ENCODE measurements around the gene MAB21L4.
"Not testable (repeated sequence)": the region's sequence is repeated elsewhere in the genome, so short reads cannot be mapped to it uniquely, and the experiment has no call there.

Gene MAB21L4

DNA sequence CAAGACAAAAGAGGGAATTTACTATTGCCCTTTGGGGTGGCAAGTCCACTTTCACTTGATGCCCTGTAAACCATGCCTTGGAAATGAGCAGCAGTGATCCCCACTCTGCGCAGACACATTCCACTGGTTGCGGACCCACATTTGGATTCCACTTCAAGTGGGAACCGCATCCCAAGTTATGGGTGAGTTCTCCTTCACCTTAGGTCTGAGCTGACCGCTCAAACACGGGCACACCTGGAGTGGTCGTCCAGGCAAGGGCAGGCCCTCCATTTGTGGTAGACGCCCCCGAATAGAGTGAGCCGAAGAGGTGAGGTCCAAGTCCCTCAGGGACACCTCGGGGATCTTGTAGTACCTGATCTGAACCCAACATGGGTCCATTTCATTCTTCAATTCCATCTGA lies 37.1 kb downstream of the MAB21L4 start:
- no peak for DNase-seq (ENCODE audit: low read depth in 2 of 2)

DNA sequence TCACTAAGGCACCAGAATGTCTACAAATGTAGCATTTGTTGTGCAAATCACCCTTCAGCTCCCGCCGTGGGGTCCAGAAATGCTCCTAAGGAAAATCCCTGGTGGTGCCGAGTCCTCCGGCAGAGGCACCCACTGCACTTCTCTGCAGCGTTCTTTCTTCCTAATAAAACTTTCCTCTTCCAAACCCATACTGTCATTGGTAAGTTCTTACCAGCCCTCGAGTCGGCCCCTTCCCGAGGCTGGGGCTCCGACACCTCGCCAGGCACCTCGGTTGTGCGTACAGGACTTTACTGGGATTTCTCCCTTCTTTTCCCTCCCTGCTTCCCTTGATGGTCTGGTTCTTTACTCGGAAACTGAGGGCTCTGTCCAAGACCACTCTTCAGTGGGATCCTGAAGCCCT lies 37.6 kb downstream of the MAB21L4 start:
- DNase-seq (ENCODE audit: low read depth in 2 of 2) = no peak

DNA sequence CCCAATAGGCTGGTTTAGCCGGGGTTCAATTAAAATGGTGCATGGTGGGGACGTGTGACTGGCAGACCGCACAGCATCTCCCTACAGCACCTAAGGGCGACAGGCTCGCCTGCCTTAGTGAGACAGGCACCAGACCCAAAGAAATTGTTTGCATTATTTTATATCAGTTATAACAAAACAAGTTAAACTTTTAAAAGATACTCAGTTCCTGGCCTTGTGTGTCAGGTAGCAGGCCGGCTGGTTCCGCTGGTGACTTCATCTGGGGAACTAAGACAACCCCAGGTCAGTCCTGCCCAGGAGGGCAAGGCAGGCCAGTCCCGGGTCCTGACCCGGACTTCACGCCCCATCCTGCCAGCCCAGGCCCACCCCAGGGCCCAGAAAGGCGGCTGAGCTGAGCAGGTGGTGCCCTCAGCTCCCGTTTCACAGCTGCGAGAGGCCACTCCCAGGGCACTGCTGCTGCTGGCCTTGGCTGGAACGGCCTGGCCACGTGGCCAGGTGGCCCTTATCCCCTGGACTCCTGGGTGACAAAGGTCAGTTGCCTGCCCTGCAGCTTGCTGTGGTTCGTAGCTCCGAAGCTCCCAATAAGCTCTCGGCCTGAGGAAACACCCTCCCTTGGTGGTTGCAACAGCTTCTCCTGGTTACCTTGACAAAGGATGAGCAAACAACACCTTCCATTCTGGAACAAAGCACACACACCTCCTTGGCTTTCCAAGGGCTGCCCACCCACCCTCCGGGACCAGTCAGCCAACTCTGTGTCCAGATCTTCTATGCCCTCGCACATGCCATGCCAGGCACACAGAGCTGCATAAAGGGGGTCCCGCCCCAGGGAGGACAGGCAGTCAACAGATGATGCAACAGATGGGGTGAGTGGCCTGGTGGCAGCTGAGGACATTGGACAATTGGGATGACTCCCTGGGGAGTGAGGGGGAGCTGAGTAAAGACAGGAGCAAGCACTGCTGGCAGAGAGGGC lies 38.6 kb downstream of the MAB21L4 start:
- no peak for DNase-seq (ENCODE audit: low read depth in 2 of 2)

DNA sequence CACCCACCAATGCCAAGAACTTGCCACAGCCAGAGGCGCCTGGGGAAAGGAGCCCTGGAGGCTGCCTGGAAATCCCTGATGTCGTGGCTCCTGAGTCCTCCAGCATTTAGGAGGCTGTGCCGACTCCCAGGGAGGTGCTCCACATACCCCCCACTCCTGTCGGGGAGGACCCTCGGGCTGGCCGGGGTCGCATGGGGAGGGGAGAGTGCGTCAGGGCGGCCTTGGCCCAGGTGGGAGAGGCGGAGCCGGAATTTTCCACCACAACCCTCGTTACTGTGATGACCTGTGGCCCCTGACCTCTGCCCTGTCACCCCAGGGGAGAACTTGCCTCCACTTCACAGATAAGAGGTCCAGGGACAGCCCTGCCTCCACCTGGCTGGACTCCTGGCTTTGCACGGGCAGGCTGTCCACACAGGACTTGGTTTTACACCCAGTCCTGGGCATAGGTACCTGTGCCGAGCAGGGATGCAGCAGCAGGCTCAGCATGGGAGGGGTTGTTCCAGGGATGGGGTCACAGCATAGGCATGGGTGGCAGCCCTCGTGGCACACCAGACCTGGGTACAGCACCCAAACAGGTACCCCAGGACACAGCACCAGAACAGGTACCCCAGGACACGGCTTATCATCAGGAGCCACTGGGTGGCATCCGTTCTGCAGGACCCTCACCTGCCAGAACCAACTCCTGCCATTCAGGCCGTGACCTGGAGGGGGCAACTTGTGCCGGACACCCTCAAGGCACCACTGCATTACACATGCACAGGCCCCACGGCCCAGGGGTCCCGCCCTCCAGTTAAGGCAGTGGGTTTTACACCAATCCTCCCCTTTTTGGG lies 39.6 kb downstream of the MAB21L4 start:
- no peak for DNase-seq (ENCODE audit: low read depth in 2 of 2)

DNA sequence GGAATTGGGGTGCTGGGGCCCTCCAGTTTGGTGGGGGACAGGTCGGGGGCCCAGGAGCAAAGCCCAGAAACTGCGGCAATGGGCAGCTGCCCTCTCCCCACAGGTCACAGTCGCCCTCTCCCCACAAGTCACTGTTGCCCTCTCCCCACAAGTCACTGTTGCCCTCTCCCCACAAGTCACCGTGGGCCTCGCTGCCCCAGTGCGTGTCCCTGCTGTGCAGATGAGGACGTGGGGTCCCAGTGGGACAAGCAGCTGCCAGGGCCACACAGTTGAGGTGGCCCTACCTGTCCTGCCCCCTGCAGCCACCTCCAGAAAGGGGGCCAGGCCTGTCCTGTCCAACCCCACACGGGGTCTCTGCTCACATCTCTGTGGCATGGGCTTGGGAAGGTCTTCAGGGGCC lies 40.3 kb downstream of the MAB21L4 start:
- no peak for DNase-seq (ENCODE audit: low read depth in 2 of 2)

DNA sequence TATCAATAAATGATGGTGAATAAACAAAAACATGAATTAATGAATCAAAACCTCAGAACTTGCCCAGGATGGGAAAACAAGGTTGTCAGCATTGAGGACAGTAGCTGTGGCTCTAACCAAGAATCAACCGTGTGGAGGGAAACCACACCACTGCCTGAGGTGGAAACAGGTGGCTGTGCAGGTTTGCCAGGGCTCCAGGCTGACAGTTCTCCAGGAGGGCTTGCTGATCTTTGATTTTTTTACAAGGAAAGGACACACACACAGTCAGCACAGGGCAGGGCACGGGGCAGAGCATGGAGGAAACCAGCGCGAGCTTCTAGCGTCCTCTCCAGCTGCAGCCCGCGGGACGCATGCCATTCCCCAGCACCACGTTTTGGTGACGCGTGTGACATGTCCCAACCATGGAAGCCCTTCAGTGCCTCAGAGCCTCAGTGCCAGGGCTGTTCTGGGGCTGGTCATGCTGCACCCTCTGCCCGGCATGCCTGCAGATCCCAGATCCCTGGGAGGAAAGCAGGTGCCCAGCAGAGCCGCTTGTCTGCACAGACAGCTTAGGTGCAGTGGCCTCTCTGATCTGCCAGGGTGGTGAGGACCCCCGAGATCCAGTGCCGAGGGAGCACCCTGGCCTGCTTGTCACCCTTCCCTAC lies 43.2 kb downstream of the MAB21L4 start:
- no peak for DNase-seq (ENCODE audit: low read depth in 2 of 2)

DNA sequence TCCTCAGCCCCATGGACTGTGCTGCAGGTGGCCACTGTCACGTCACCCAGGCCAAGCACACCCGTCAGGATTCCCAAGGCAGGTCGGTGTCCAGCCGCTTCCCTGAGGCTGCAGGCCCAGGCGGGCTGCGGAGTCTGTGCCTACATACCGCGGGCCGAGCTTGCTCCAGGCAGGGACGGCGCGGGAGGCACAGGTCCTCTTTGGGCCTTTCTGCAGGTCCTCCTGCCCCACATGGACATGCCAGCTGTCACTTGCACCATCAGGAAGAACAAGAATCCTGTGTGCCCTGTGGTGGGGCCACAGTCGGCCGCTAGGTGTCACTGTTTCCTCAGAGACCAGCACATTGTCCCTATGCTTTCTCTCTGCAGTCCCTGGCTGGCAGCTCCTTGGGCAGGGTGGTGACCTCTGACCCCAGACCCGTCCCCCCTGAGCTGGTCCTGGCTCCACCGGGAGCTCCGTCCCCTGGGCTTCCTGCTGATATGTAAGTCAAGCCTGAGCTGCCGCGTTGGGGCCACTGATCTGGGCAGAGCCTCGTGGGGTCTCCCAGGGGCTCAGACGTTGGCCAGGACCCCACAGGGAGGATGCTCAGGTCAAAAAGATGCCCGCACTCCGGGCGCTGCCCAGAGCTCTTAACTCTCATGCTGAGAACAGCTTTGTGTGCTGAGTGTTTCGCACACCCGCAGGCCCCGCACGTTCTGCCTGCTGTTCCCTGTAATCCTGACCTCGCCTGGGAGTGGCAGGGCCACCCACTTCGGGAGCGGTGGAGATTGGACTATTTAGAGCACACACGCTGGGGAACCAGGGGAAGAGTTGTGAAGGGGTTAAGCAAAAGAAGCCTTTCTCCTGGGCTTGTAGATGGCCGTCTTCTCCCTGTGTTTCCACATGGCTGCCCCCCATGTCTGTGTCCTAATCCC lies 44.6 kb downstream of the MAB21L4 start:
- DNase-seq (ENCODE audit: low read depth in 2 of 2) = peak; percentile 79 to 84

DNA sequence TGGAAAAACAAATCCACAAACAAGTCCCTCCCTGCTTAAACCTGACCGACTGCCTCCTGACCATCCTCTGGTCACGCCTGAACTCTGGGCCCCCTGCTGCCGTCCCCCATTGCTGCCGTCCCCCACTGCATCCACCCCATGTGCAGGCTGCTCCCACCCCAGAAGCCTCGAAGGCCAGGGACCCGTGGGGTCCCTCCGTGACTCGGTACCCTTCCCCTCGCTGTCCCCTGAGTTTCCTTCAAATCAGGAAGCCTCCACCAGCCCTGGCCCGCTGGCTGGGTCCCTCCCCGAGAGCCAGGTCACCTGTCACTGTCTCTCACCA lies 45.2 kb downstream of the MAB21L4 start:
- DNase-seq (ENCODE audit: low read depth in 2 of 2) = no peak

DNA sequence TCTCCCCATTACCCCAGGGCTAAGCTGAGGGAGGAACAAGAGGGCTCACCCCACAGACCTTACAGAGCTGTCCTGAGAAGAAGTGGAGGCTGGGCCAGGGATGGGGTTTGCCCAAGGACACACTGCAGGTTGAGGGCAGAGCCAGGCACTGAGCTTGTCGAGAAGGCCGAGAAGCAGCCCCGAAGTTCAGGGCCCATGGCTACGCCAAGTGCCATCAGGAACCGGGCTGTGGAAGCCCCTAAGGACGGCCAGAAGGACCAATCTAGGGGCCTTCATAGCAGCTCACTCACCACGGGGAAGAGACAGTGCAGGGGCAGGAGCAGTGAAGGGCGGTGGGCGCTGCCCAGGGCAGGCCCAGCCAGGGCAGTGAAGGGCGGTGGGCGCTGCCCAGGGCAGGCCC lies 45.9 kb downstream of the MAB21L4 start:
- no peak for DNase-seq (ENCODE audit: low read depth in 2 of 2)

DNA sequence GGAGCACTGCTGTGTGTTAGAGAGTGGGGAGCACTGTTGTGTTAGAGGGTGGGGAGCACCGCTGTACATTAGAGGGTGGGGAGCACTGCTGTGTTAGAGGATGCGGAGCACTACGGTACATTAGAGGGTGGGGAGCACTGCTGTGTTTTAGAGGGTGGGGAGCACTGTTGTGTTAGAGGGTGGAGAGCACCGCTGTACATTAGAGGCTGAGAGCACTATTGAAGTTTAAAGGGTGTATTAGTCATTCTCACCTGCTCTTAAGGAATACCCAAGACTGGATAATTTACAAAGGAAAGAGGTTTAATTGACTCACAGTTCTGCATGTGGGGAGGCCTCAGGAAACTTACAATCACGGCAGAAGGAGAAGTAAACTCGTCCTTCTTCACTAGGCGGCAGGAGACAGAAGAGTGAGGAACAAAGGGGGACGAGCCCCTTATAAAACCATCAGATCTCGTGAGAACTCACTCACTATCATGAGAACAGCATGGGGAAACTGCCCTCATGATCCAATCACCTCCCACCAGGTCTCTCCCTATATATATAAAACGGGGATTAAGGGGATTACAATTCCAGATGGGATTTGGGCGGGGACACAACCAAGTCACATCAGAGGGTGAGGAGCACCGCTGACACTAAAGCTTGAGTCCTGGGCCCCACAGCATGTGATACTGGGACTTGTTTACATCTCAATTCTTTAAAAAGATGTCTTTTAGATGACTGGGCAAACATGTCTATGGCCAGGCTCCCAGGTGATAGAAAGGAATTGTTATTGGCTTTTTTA lies 46.9 kb downstream of the MAB21L4 start:
- DNase-seq (ENCODE audit: low read depth in 2 of 2) = no peak

DNA sequence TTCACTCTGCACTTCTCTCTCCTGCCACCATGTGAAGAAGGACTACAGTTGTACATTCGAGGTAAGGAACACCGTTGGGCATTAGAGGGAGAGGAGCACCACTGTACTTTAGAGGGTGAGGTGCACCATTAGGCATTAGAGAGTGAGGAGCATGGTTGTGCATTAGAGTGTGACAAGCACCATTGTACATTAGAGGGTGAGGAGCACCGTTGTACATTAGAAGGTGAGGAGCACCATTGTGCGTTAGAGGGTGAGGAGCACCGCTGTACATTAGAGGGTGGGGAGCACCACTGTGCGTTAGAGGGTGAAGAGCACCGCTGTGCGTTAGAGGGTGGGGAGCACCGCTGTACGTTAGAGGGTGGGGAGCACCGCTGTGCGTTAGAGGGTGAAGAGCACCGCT lies 48.1 kb downstream of the MAB21L4 start:
- DNase-seq (ENCODE audit: low read depth in 2 of 2) = no peak

DNA sequence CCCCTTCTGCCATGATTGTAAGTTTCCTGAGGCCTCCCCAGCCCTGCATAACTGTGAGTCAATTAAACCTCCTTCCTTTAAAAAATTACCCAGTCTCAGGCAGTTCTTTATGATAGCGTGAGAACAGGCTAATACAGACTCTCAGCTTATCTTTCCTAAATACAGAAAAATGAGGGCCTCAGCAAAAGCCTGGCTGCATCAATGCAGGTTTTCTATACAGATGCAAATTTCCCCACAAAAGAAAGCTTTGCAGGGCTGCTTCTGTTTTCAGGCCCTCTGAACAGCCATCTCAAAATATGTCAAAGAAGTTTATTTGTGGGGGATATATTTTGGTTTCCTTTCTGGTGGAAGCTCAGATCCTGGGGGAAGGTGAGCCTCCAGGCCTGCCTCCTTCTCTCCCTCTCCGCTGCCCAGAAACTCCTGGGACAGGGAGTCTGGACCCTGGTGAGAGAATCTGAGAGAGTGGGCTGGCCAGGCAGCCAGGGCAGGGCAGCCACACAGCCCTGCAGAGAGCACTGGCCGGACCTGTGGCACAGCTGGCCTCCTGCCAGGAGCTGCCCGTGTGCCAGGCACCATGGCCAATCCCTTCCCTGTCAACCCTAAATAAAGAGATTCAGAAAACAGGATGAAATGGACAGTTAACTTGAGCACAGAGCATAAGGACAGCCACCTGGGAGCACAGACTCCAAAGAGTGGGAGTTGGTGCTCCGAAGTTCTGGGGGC lies 48.9 kb downstream of the MAB21L4 start:
- no peak for DNase-seq (ENCODE audit: low read depth in 2 of 2)

DNA sequence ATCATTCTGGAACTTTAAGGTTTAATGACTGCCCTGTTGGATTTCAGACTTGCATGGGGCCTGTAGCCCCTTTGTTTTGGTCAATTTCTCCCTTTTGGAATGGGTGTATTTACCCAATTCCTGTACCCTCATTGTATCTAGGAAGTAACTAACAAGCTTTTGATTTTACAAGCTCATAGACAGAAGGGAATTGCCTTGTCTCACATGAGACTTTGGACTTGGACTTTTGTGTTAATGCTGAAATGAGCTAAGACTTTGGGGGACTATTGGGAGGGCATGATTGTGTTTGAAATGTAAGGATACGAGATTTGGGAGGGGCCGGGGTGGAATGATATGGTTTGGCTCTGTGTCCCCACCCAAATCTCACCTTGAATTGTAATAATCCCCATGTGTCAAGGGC lies 49.6 kb downstream of the MAB21L4 start:
- not testable (repeated sequence) for DNase-seq (ENCODE audit: low read depth in 2 of 2)

DNA sequence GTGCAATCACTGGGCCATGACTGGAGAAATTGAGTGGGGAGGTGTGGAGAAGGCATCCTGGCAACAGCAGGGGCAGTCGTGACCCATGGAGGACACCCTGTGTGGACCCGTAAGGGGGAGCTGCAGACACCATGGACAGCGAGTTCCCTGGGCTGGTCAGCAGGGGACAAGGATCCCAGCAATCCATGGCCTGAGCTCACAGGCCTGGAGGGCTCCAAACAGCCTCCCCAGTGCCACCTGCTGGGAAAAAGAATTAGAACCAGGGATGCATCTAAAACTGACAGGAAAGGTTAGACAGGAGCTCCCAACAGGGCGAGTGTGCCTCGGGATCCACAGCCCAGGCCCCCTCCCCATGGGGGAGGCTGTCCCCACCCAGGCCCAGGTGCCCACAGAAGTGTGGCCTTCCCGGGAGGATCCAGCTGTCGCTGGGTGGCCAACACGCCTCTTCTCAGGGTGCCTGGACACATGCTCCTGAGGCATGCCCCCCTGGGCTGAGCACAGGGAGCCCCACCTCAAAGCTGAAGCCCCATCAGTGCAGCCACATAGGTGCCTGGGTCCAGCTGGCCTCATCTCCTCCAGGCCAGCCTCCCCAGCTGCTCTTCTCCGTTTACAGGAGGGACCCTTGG lies 55.4 kb downstream of the MAB21L4 start:
- DNase-seq (ENCODE audit: low read depth in 2 of 2) = no peak

DNA sequence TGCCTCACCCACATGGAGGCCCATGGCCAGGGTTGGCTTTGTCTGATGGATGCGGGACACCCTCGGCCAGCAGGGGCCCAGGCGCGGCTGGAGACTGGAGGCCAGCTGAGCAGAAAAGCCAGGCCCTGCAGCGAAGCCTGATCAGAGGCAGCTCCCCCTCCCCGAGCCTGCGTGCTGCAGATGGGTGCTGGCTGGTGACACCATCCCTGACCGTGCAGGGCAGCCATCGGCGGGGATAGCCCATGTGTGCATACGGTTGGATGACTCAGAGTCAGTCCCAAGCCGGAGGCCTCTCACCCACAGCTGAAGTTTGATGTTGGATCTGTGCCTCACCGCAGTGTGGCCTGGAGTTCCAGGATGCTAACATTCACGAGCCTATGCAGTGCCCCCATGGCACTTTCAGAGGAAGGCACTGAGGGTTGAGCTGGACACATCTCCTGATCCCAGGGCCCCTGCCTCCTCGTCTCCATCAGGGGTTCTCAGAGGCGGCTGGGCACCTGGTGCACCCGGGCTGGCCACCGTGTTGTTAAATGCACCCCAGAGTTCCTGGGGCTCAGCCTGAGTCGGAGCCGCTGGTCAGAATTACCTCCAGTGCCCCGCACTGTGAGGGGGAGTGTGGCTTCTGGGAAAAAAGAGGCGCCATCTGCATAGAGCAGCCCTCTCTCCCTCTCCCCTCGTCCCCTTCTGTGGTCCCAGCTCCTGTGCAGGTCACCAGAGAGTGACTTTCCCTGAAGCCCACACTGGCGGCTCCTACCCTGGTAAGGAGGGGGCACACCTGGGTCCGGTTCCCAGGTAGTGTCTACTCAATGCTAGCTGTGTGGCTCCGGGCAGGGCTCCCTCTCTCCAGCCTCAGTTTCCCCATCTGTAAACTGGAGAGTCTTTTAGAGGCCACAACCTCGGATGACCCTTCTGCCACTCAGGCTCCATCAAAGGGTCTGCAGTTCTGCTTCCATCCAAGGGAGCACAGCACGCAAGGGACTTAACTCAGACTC lies 56.5 kb downstream of the MAB21L4 start:
- DNase-seq (ENCODE audit: low read depth in 2 of 2) = no peak

DNA sequence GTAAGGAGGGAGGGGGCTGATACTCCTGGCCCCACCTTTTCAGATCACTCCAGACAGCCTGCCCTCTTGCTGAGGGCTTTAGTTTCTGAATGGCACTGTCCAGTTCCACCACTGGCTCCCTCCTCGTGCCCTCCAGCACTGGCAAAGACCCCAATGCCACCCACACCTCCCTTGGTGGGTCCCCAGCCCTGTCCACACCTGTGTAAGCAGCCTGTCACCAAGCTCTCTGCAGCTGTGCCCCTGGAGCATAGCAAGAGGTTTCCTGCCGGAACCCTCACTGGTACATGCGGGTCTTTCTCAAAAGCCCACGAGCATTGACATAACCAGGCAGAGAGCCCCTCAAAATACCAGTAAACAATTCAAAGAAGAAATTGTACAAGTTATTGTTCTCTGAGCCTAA lies 58.3 kb downstream of the MAB21L4 start:
- DNase-seq (ENCODE audit: low read depth in 2 of 2) = no peak

DNA sequence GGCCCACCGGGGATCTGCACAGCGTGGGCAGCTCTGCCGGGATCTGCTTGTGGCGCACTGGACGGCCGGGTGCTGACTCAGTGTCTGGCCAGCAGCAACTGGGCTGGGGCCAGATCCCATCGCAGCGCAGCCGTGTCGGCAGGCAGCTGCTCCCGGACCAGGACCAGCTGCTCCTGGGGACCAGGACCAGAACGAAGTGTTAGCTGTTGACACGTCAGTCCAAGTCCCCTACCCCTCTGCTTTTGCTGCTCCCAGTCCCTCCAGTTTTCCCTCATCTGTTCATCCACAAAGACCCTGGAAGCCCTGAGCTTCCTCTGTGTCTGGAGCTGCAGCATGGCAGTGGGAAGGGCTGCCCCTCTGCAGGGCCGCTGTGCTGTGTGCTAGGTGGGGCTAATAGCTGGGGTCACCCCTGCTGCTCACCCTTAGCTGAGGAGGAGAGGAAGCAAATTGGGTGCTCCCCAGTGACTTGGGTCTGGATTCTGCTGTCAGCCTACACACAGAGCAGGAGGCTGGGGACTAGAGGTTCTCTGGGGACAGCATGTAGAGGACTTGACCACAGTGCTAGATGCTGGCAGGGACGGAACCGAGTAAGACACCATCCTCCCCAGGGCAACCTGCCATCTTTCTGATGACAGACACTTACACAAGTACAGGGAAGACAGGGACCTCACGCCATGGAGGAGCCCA lies 59.0 kb downstream of the MAB21L4 start:
- no peak for DNase-seq (ENCODE audit: low read depth in 2 of 2)
